CD4-positive, alpha-beta T cell treated with Interleukin-17A for 1 hour (primary cell): ENCODE data around the gene ODF4.
"Not testable (repeated sequence)": the region's sequence is repeated elsewhere in the genome, so short reads cannot be mapped to it uniquely, and the experiment has no call there.

Experiments
- DNase-seq: peaks from one replicate; pipeline ENCODE4 v3.0.0-alpha.2; 2020

Gene ODF4

GRCh38 chr17:8369944-8370343, 30.3 kb downstream of the ODF4 start:
- no peak for DNase-seq

GRCh38 chr17:8371786-8372185, 32.1 kb downstream of the ODF4 start:
- no peak for DNase-seq

DNA sequence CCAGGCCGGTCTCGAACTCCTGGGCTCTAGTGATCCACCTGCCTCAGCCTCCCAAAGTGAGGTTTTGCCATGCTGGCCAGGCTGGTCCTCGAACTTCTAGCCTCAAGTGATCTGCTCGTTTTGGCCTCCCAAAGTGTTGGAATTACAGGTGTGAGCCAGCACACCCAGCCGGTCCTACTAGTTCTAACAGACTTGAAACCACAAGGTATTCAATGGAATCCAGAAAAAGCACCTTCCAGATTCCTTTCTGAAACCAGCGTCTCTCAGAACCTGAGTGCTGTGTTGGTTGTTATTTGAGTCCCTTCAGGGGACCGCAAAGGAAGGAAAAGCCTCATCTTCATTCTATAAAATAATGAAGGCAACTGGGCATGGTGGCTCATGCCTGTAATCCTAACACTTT, 32.8 kb downstream of the ODF4 start:
- DNase-seq = no peak

DNA sequence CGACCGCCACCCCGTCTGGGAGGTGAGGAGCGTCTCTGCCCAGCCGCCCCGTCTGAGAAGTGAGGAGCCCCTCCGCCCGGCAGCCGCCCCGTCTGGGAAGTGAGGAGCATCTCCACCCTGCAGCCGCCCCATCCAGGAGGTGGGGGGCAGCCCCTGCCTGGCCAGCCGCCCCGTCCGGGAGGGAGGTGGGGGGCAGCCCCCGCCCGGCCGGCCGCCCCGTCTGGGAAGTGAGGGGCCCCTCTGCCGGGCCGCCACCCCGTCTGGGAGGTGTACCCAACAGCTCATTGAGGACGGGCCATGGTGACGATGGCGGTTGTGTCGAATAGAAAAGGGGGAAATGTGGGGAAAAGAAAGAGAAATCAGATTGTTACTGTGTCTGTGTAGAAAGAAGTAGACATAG, 34.2 kb downstream of the ODF4 start:
- not testable (repeated sequence) for DNase-seq

- DNase-seq = no peak
These were observed 36.2 kb downstream of the ODF4 start for GRCh38 chr17:8375738-8376259.

GRCh38 chr17:8376271-8377067, 36.8 kb downstream of the ODF4 start, which contains the start of gene KRABD2:
TSS of gene KRABD2 (minus strand) at chr17:8376704.
- DNase-seq = peak; percentile 91

- no peak for DNase-seq
These were observed 37.8 kb downstream of the ODF4 start for GRCh38 chr17:8377422-8377821.

DNA sequence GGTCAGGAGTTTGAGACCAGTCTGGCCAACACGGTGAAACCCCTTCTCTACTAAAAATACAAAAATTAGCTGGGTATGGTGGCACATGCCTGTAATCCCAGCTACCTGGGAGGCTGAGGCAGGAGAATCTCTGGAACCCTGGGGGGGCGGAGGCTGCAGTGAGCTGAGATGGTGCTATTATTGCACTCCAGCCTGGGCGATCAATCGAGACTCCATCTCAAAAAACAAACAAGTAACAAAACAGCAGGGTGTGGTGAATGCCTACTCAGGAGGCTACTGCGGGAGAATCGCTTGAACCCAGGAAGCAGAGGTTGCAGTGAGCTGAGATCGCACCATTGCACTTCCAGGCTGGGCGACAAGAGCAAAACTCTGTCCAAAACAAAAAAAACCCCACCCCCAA, 38.5 kb downstream of the ODF4 start:
- not testable (repeated sequence) for DNase-seq

- no peak for DNase-seq
These were observed 40.4 kb downstream of the ODF4 start for GRCh38 chr17:8380049-8380448.

- peak; percentile 19 for DNase-seq
These were observed 42.6 kb downstream of the ODF4 start for GRCh38 chr17:8382052-8382879.

DNA sequence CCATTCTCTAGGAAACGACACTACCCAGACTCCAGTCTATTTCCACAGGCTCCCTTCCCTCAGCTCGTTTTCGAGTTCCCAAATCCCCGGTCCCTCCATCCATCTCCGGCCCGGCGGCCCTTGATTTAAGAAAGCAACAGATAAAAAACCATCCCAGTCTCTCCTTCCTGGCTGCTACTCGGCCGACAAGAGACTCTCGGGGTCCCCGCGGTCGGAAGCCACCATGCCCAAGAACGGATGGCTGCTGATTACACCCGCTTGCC, 43.2 kb downstream of the ODF4 start:
- DNase-seq = no peak

GRCh38 chr17:8383143-8383822, 43.6 kb downstream of the ODF4 start, which contains the start of gene RPL26:
TSS of gene RPL26 (minus strand) at chr17:8383193. CDS start at chr17:8382310, 883 bp downstream.
- DNase-seq = peak; percentile 98

DNA sequence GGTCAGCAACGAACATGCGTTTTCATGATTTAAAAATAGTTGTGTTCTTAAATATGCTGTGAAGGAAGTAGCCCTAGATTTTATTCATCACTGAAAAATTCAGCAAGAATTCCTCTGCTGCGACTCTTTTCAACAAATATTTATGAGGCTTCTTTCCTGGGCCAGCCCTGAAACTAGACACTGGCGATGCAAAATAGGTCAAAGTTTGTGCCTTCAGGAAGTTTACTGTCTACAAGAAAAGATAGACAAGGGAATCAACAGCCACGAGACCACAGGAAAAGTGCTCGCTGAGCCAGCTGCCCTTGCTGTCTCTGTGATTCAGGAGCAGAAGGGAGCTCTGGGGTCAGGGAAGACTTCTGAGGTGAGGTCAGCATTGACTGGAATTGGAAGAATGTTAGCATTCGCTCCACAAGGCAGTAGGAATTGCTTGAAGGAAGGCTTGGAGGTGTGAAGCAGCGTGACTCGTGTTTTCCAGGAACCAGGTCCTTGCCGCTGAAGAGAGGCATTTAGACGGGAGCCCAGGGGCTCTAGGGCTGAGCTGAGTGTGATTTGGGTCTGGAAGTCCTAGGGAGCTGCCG, 45.2 kb downstream of the ODF4 start:
- no peak for DNase-seq

DNA sequence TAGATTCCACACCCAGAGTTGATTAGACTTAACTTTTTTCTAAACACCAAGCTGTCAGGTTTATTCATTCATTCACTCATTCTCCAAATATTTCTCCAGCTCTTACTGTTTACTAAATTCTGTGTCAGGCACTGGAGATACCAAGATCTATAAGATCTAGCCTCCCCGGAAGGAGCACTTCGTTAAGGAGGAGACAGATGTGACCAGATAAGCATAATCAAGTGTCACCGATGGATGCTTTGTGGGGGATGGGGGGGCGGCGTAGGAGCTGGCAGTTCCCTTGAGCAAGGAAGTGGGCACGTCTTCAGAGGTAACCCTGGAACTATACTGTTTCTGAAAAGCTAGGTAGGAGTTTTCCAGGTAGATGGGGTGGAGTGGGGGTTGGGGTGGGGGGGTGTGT, 47.2 kb downstream of the ODF4 start:
- no peak for DNase-seq

GRCh38 chr17:8387914-8388651, 48.4 kb downstream of the ODF4 start:
- DNase-seq = peak; percentile 61

- DNase-seq = no peak
These were observed 52.1 kb downstream of the ODF4 start for GRCh38 chr17:8391711-8392110.

GRCh38 chr17:8392274-8392673, 52.6 kb downstream of the ODF4 start:
- DNase-seq = no peak

DNA sequence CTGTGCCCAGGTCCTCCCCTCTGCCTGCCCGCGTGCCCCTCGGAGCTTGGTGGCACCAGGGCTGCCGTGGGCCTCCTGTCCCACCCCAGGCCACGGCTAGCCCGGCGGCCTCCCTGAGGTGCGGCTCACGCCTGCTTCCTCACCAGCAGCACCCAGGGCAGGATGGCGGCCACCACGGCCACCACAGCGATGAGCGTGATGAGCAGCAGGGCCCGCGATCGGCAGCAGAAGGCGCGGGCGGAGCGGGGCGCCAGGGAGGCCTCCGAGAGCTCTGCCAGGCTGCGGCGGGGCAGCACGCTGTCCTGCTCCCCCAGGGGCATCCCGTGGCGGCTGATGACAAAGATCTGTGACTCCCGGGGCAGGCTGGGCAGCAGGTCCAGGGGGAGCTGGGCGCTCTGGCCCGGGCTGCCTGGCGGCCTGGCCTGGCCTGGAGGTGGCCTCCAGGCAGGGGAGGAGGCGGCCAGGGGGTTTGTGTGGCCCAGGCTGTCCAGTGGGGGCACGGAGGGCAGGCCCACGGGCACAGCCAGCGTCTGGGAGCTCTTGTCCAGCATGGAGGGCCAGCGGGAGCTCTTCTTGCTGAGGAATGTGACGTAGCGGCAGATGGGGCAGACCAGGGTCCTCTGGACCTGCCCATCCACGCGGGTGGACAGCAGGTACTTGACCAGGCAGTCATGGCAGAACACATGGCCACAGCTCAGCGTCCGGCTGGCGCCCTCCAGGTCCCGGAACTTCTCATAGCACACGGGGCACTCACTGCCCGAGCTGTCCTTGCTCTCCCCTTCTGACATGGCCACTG, 53.2 kb downstream of the ODF4 start:
- no peak for DNase-seq

GRCh38 chr17:8393470-8394231, 54.0 kb downstream of the ODF4 start:
- DNase-seq = peak; percentile 72

GRCh38 chr17:8394497-8394896, 54.9 kb downstream of the ODF4 start:
- DNase-seq = not testable (repeated sequence)
